RWPE1 (cell line): ENCODE results near the gene SMIM8.

Experiments used
- CTCF ChIA-PET: fragments of 350-600 bp; sonication (Branson Sonifier 250); formaldehyde crosslinking; extraction: SDS; loops from one replicate; lab custom pipeline; 2021; lab: Yijun Ruan, JAX
- POLR2A ChIA-PET: fragments of 400-600 bp; formaldehyde crosslinking; extraction: SDS; loops from one replicate; lab custom pipeline; 2020; ENCODE audit warnings: antibody characterized with exemption; ENCODE audit not compliant: low non-redundant PET; lab: Yijun Ruan, JAX
- DNase-seq: peaks from one replicate; pipeline ENCODE4 v3.0.0; 2012; ENCODE audit warnings: low spot score
- H3K27ac ChIP-seq: fragments of 450-650 bp; 2 replicates; pipeline ENCODE4 v1.5.1; 2017
- TF ChIP-seq, protein P1 (sequence below): fragments of 450-650 bp; conservative IDR thresholded peaks from 2 replicates; pipeline ENCODE4 v1.5.1; 2017; ENCODE audit warnings: low read depth, mild to moderate bottlenecking

Gene SMIM8

DNA sequence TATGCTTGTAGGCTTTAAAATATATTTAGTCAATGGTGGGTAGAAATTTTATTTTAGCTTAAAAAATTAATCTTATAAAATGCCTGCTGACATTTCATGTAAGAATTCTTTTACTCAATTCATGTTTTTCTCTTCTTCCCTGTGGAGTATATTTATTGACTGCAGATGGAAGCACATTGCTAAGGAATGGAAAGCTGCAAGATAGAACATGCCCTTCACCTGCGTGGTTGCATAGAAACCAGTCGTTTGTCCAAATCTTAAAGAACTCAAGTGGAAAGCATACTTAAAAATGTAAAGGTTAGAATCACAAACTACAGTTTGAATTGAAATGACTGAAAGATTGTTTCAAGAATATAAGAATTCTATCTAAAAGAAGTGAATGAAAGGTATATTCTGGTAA is 52.9 kb downstream of the SMIM8 start:
- peak; percentile 30 for DNase-seq
- CTCF ChIA-PET, result interaction anchor here (1.0 kb wide), 1 partner anchor 18 kb away, joined by 3 read pairs; no protein-coding TSS in a partner anchor
- TF ChIP-seq, protein P1, sequence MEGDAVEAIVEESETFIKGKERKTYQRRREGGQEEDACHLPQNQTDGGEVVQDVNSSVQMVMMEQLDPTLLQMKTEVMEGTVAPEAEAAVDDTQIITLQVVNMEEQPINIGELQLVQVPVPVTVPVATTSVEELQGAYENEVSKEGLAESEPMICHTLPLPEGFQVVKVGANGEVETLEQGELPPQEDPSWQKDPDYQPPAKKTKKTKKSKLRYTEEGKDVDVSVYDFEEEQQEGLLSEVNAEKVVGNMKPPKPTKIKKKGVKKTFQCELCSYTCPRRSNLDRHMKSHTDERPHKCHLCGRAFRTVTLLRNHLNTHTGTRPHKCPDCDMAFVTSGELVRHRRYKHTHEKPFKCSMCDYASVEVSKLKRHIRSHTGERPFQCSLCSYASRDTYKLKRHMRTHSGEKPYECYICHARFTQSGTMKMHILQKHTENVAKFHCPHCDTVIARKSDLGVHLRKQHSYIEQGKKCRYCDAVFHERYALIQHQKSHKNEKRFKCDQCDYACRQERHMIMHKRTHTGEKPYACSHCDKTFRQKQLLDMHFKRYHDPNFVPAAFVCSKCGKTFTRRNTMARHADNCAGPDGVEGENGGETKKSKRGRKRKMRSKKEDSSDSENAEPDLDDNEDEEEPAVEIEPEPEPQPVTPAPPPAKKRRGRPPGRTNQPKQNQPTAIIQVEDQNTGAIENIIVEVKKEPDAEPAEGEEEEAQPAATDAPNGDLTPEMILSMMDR, result no peak
- H3K27ac ChIP-seq, result no peak overlapping the region
- POLR2A ChIA-PET, result no interaction called here

DNA sequence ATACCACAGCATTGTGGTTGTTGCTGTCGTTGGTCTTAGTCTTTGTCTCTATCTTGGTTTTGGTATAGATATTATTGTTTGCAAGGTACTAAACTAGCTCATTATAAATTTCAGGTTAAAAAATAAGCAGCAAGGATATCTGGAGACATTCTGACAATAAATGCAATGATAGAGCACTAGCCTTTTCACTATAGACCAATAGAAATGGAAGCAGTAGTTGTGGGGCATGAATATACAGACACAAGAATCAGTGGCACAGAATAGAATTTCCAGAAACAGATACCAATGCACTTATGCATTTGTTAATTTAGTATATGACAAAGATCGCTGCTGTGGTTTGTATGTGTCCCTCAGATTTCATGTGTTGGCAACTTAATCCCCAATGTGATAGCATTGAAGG is 54.3 kb downstream of the SMIM8 start:
- H3K27ac ChIP-seq, result no peak overlapping the region
- POLR2A ChIA-PET, result no interaction called here
- TF ChIP-seq, protein P1, result no peak
- no peak for DNase-seq
- CTCF ChIA-PET, result interaction anchor here (0.6 kb wide), 1 partner anchor 239 kb away, joined by 9 read pairs; no protein-coding TSS in a partner anchor

DNA sequence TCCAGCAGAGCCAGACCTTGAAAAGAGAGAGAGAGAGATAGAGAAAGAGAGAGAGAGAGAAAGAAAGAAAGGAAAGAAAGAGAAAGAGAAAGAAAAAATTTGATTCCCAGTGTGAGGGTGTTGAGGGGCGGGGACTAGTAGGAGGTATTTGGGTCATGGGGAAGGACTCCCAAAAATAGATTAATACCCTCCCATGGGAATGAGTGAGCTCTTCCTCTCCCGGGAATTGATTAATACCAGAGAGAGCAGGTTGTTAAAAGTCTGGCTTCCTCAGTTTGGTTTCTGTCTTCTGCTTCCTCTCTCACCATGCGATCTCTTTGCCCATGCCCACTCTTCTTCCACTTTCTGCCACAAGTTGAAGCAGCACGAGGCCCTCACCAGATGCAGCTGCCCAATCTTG is 56.6 kb downstream of the SMIM8 start:
- TF ChIP-seq, protein P1, result no peak
- ChIA-PET CTCF (no interaction called here), POLR2A (no interaction called here)
- H3K27ac ChIP-seq, result no peak overlapping the region
- DNase-seq, result no peak

DNA sequence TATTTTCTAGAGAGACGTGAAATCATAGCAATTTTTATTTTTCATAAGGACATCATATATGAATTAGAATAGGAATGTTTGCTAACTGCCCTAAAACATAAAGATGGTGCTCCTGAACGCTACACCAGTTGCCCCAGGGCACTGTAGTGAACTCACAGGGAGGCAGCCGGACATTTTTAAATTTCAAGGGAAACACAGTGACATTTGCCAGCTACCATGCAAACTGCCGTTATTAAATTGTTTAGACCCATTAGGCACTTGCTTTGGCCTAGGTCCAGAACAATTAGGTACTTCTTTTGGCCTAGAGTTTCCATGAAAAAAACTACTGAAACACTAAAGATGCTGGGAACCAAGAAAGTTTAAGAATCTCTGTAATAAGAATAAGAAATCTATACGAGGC is 60.5 kb downstream of the SMIM8 start:
- ChIA-PET POLR2A (no interaction called here), CTCF (interaction anchor here (0.8 kb wide), 1 partner anchor 316 kb away, joined by 5 read pairs; no protein-coding TSS in a partner anchor)
- DNase-seq, result no peak
- TF ChIP-seq, protein P1, result no peak
- no peak overlapping the region for H3K27ac ChIP-seq

DNA sequence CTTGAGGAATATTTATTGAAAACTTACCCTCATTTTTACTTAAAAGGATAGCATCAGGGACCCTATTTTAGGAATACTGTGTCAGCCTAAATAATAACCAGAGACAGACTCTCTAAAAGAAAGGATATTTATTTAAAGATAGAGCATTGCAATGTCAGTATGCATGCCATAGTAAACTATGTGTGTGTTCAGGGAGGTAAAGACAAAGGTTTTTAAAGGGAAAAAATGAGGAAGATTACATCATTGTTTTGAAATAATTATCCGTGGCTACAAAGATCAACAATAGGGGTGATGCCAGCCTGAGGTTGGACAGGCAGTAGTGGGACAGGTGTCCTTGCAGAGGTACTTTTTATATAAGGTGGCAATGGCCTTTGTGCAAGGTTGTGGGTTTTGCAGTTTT is 61.6 kb downstream of the SMIM8 start:
- ChIA-PET POLR2A (no interaction called here), CTCF (no interaction called here)
- TF ChIP-seq, protein P1, result no peak
- H3K27ac ChIP-seq, result no peak overlapping the region
- DNase-seq, result no peak

DNA sequence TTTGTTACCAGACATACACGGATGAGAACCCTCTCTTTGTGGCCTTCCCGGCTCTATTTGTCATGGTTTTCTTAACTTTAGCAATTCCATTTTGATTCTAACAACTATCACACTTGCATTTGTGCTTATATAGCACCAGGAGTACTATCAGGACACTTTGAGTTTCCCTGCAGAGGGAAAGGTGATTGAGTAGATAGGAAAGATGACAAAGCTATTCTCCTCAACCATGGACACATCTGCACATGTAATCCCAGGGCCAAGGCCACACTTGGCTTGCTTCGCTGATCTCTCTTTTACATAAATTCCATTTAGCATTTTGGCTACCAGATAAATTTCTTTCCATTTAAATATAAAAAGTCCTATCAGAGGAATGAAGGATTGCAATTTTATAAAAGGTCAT is 62.1 kb downstream of the SMIM8 start:
- DNase-seq, result no peak
- ChIA-PET POLR2A (no interaction called here), CTCF (no interaction called here)
- TF ChIP-seq, protein P1, result no peak
- no peak overlapping the region for H3K27ac ChIP-seq
